ENCODE data around the gene OR2M7. TPM values are rescaled to one million over a fixed set of nuclear protein-coding genes. Genes with fewer than 3 reads are reported as not detected.

OR2M7 gene
- total and polyA plus RNA-seq, 4 donors, result not detected

DNA sequence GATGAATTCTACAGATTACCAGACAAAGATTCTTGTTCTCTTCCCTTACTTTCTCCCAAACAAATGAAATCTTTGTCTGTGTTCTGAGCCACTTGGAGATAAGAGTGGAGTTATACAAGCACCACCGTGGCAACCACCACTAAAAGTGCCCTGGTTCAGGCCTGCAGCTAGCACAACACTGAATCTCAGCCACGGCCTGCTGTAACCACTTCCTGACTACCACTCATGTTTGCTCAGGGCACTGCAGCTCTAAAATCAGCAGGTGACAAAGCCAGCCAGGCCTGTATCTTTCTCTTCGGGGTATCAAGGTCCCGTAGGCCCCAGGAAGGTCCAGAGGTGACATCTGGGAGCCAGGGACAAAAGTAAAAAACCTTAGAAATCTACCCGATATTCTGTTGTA is 48.0 kb upstream of the OR2M7 start:
- H3K9ac ChIP-seq (ENCODE audit: low read depth in 1 of 2, low read length in 2 of 2), result no peak overlapping the region
- no peak for DNase-seq (ENCODE audit: low spot score)
- H3K27me3 ChIP-seq (ENCODE audit: control insufficient read depth in 4 of 4, insufficient read depth in 4 of 4, low read length in 3 of 4), result no peaks in the 10 kb centered on the region
- TF ChIP-seq HNF4G (IDR thresholded peaks at IDR 0.05) (no peak), NR2F2 (IDR thresholded peaks at IDR 0.05) (no peak), EGR1 (IDR thresholded peaks at IDR 0.05; ENCODE audit: low read depth in 2 of 2) (no peak), FOXA1 (IDR thresholded peaks at IDR 0.05) (no peak), HNF4A (conservative IDR thresholded peaks at IDR 0.05) (no peak), RAD21 (IDR thresholded peaks at IDR 0.05) (no peak), FOXA2 (IDR thresholded peaks at IDR 0.05) (no peak), SP1 (IDR thresholded peaks at IDR 0.05) (no peak), RXRA (IDR thresholded peaks at IDR 0.05) (no peak), TAF1 (conservative IDR thresholded peaks at IDR 0.05) (no peak), JUND (IDR thresholded peaks at IDR 0.05) (no peak)
- TF ChIP-seq, protein P1, sequence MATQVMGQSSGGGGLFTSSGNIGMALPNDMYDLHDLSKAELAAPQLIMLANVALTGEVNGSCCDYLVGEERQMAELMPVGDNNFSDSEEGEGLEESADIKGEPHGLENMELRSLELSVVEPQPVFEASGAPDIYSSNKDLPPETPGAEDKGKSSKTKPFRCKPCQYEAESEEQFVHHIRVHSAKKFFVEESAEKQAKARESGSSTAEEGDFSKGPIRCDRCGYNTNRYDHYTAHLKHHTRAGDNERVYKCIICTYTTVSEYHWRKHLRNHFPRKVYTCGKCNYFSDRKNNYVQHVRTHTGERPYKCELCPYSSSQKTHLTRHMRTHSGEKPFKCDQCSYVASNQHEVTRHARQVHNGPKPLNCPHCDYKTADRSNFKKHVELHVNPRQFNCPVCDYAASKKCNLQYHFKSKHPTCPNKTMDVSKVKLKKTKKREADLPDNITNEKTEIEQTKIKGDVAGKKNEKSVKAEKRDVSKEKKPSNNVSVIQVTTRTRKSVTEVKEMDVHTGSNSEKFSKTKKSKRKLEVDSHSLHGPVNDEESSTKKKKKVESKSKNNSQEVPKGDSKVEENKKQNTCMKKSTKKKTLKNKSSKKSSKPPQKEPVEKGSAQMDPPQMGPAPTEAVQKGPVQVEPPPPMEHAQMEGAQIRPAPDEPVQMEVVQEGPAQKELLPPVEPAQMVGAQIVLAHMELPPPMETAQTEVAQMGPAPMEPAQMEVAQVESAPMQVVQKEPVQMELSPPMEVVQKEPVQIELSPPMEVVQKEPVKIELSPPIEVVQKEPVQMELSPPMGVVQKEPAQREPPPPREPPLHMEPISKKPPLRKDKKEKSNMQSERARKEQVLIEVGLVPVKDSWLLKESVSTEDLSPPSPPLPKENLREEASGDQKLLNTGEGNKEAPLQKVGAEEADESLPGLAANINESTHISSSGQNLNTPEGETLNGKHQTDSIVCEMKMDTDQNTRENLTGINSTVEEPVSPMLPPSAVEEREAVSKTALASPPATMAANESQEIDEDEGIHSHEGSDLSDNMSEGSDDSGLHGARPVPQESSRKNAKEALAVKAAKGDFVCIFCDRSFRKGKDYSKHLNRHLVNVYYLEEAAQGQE (IDR thresholded peaks at IDR 0.05), result no peak
- TF ChIP-seq, protein P2, sequence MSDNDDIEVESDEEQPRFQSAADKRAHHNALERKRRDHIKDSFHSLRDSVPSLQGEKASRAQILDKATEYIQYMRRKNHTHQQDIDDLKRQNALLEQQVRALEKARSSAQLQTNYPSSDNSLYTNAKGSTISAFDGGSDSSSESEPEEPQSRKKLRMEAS (IDR thresholded peaks at IDR 0.05), result no peak
- TF ChIP-seq, protein P3, sequence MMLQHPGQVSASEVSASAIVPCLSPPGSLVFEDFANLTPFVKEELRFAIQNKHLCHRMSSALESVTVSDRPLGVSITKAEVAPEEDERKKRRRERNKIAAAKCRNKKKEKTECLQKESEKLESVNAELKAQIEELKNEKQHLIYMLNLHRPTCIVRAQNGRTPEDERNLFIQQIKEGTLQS (IDR thresholded peaks at IDR 0.05), result no peak
- TF ChIP-seq, protein P4, sequence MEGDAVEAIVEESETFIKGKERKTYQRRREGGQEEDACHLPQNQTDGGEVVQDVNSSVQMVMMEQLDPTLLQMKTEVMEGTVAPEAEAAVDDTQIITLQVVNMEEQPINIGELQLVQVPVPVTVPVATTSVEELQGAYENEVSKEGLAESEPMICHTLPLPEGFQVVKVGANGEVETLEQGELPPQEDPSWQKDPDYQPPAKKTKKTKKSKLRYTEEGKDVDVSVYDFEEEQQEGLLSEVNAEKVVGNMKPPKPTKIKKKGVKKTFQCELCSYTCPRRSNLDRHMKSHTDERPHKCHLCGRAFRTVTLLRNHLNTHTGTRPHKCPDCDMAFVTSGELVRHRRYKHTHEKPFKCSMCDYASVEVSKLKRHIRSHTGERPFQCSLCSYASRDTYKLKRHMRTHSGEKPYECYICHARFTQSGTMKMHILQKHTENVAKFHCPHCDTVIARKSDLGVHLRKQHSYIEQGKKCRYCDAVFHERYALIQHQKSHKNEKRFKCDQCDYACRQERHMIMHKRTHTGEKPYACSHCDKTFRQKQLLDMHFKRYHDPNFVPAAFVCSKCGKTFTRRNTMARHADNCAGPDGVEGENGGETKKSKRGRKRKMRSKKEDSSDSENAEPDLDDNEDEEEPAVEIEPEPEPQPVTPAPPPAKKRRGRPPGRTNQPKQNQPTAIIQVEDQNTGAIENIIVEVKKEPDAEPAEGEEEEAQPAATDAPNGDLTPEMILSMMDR (IDR thresholded peaks at IDR 0.05; ENCODE audit: low read depth, low read length, missing input control), result no peak
- no peak overlapping the region for H3K4me3 ChIP-seq (ENCODE audit: low read depth in 1 of 3, low read length in 3 of 3)
- H3K27ac ChIP-seq (ENCODE audit: low read depth in 1 of 2, low read length in 2 of 2), result no peak overlapping the region
- H3K36me3 ChIP-seq (ENCODE audit: control insufficient read depth in 4 of 4, insufficient read depth in 3 of 4, low read depth in 1 of 4, low read length in 3 of 4), result no peaks in the 10 kb centered on the region
- no peaks in the 10 kb centered on the region for H3K9me3 ChIP-seq (ENCODE audit: control insufficient read depth in 4 of 4, low read length in 3 of 4)
- no peaks in the 10 kb centered on the region for H3K4me1 ChIP-seq (ENCODE audit: control insufficient read depth in 4 of 4, insufficient read depth in 4 of 4, low read length in 3 of 4)
- WGBS, result 70% methylated on average over 5 of the region's 5 CpGs

DNA sequence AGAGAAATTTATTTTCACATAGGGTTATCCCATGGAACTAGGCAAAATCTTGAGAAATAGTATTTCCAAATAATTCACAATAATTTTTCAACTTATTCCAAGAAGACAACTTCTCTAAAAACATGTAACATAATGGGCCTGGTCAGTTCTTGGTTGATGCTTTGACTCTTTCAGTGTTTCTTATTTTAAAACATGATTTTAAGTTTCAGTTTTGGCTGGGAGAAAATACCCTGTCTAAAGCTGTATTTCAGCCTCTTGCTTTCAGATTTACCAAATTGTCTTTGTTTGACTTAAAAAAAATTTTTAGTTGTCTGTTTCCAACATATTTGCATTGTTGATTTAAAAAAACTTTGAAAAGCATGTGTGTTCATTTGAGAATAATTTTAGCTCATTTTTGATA is 42.2 kb upstream of the OR2M7 start:
- DNase-seq (ENCODE audit: low spot score), result no peak
- H3K4me1 ChIP-seq (ENCODE audit: control insufficient read depth in 4 of 4, insufficient read depth in 4 of 4, low read length in 3 of 4), result no peaks in the 10 kb centered on the region
- H3K9me3 ChIP-seq (ENCODE audit: control insufficient read depth in 4 of 4, low read length in 3 of 4), result no peaks in the 10 kb centered on the region
- no peak overlapping the region for H3K9ac ChIP-seq (ENCODE audit: low read depth in 1 of 2, low read length in 2 of 2)
- H3K27me3 ChIP-seq (ENCODE audit: control insufficient read depth in 4 of 4, insufficient read depth in 4 of 4, low read length in 3 of 4), result no peaks in the 10 kb centered on the region
- H3K4me3 ChIP-seq (ENCODE audit: low read depth in 1 of 3, low read length in 3 of 3), result no peak overlapping the region
- H3K36me3 ChIP-seq (ENCODE audit: control insufficient read depth in 4 of 4, insufficient read depth in 3 of 4, low read depth in 1 of 4, low read length in 3 of 4), result no peaks in the 10 kb centered on the region
- no peak for TF ChIP-seq RAD21 (IDR thresholded peaks at IDR 0.05)
- no peak overlapping the region for H3K27ac ChIP-seq (ENCODE audit: low read depth in 1 of 2, low read length in 2 of 2)
